GM19397 (cell line): Measurements from ENCODE around the gene DGKD.

Source experiments
- ATAC-seq: cut with Tn5 transposase; IDR thresholded peaks from one replicate; pipeline ENCODE4 v1.9.1; 2021; ENCODE audit warnings: mild to moderate bottlenecking, moderate library complexity; ENCODE audit not compliant: unreplicated experiment

DGKD gene, protein sequence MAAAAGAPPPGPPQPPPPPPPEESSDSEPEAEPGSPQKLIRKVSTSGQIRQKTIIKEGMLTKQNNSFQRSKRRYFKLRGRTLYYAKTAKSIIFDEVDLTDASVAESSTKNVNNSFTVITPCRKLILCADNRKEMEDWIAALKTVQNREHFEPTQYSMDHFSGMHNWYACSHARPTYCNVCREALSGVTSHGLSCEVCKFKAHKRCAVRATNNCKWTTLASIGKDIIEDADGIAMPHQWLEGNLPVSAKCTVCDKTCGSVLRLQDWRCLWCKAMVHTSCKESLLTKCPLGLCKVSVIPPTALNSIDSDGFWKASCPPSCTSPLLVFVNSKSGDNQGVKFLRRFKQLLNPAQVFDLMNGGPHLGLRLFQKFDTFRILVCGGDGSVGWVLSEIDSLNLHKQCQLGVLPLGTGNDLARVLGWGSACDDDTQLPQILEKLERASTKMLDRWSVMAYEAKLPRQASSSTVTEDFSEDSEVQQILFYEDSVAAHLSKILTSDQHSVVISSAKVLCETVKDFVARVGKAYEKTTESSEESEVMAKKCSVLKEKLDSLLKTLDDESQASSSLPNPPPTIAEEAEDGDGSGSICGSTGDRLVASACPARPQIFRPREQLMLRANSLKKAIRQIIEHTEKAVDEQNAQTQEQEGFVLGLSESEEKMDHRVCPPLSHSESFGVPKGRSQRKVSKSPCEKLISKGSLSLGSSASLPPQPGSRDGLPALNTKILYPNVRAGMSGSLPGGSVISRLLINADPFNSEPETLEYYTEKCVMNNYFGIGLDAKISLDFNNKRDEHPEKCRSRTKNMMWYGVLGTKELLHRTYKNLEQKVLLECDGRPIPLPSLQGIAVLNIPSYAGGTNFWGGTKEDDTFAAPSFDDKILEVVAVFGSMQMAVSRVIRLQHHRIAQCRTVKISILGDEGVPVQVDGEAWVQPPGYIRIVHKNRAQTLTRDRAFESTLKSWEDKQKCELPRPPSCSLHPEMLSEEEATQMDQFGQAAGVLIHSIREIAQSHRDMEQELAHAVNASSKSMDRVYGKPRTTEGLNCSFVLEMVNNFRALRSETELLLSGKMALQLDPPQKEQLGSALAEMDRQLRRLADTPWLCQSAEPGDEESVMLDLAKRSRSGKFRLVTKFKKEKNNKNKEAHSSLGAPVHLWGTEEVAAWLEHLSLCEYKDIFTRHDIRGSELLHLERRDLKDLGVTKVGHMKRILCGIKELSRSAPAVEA

DNA sequence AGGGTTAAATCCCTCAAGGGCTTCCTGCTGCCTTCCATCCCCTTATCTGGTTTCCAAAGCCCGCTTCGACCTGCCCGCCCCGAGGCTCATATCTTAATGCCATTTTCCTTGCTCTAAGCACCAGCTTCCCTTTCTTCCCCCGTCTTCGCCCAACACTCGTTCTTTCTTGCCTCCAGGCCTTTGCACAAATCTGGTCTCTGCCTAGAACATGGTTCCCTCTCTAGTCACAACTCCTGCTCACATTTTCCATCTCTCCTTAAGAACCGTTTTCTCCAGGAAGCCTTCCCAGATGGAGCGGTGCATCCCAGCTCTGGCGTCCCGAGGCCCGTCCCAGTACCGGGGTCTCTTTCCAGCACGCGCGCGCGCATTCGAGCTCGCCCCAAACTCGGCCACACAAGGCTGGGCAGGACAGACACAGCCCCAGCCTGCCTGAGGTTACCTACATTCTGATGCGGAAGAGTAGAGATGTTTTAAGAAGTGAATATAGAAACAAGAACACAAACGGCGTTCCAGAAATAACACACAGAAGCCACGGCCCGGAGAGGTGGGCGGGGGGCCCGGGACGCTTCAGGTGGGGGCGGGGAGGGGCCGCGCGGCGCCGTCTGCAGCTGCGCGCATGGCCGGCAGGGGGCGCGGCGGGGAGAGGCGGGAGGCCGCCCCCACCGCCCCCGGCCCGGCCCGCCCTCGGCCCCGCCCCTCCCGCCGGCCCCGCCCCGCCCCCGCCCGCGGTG, at the start of gene DGKD:
Gene DGKD (plus strand): TSS at position 726 of the 731 bp plus-strand sequence. CDS start 25 bp downstream, outside the sequence.
- peak; percentile 48 for ATAC-seq

DNA sequence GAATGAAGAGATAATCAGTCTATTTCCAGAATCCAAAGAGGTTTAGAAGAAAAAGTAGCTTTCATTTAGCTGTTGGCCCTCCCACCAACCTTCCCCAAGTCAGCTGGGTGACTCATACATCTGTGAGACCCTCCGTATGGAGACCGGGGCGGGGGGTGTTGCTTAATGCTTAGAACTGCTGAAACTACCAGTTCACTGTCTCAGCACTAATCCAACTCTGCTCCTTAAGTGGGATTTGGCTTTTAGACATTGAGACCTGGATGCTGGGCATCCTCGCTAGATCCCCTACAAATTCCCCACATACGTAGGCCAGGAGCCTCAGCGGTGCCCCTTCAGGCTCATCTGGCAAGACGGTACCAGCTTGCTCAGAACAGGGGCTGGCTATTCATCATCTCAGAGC, 46.7 kb upstream of the DGKD start, which contains the start of gene SAG:
Gene SAG (plus strand): TSS at position 252 of the 400 bp plus-strand sequence. CDS start 1,374 bp downstream, outside the sequence.
- no peak for ATAC-seq

DNA sequence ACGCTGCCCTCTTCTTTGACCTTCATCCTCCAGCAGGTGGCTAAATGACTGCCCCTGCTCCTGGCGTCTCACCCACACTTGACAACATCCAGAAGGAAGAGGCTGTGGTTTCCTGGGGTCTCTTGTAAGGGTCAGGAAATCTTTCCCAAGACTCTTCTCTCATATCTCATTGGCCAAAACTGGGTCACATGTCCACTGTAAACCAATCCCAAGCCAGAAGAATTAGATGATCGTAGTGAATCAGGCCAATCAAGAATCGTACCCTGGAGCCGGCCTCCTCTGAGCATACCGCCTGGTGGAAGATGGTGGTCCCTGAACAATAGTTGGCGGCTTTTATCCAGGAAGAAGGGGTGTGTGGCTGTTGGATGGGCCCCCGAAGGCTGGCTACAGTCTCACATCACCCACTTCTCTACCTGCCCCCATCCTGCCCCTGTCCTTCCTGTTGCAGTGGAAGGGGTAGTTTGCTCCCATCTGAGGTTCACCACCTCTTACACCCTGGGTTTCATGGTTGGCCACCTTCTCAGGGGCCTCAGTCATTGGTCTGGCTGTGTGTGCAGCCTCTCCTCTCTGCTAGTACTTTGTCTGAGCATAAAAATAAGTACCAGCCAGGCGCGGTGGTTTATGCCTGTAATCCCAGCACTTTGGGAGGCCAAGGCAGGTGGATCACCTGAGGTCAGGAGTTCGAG, 42.9 kb upstream of the DGKD start:
- ATAC-seq: no peak

DNA sequence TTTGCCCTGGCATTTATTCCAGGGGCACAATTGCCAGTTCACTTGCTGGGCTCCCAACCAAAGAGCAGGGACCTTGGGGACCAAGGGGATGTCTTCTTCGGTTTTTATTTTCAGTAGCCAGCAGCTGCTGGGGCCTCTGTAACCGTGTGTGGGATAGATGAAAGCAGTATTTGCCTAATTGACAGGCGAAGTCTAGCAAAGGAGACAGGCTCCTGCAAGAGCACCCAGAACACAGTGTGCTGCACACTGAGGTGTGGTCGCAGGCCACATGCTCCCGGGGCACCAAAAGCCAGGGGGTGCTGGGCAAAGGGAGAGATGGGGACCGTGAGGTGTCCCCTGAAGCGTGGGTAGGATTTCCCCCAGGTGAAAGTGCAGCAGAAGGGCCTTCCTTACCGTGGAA, 41.4 kb upstream of the DGKD start:
- ATAC-seq: no peak

DNA sequence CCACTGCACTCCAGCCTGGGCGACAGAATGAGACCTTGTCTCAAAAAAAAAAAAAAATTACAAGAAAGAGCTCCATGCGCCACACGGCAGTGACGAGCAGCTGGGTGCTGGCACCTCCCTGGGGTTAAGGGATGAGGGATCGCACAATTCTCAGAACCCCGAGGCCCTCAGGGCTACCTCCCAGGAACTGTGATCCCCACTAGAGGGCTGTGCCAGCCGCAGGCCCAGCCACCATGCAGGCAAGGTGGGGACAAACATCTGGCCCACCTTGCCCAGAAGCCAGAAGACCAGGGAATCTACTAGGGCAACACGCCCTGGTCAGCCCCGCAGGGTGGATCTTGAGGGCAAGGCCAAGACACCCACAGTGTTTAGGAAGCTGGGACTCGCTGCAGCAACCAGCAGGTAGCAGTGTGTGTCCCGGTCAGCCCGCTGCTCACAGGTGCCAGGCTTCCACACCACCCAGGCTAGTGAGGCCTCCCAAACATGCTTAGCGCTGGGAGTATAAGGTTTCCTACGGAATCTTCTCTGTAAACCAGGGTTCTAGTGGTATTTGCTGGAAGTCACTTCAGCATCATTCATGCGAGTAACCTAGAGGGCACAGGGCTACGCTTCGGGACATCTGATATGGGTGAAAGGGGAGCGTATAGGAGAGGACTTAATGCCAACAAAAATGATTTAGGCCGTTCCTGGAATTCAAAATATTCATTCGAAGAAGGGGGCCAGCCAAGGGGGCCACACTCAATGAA, 39.9 kb upstream of the DGKD start:
- ATAC-seq: no peak

DNA sequence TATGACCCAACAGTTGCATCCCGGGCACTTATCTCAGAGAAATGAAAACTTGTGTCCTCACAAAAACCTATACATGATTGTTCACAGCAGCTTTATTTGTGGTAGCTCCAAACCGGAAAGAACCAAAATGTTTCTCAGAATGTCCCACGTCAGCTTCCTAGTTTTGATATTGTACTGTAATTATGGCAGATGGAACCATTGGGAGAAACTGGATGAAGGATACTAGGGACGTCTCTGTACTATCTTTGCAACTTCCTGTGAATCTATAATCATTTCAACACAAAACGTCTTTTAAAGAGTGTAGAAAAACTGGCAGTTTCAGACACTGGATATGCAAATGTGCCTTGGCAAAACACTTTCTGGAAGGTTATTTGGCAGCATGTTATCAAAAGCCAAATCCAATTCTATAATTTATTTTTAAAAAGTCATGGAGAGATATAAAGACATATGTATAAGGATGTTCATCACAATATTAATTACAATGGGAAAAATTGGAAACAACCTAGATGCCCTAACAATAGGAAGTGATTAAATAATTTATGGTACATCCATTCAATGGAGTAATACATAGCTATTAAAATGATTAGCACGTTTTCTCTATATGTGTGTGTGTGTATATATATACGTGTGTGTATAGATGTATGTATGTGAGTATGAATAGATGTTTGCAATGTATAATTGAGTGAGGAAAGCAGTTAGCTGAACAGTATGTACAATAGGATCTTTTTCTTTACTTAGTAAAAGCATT, 36.9 kb upstream of the DGKD start:
- no peak for ATAC-seq

DNA sequence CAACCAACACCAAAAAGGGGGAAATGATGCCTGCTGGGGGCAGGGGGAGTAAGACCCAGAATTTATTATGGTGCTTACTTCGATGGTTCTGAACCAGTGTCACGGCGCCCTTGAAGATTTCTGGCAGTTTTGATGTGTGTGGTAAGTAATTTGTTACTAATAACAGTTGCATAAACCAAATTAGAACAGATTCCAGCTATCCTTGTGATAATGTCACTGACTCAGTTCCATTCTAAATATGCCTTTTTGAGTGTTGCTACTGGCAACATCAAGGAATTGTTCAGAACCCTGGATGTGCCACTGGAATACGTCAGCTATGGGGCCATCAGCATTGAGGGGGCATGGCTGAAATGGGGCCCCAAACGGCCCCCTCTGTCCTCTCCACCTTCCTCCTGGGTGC, 35.0 kb upstream of the DGKD start:
- no peak for ATAC-seq

DNA sequence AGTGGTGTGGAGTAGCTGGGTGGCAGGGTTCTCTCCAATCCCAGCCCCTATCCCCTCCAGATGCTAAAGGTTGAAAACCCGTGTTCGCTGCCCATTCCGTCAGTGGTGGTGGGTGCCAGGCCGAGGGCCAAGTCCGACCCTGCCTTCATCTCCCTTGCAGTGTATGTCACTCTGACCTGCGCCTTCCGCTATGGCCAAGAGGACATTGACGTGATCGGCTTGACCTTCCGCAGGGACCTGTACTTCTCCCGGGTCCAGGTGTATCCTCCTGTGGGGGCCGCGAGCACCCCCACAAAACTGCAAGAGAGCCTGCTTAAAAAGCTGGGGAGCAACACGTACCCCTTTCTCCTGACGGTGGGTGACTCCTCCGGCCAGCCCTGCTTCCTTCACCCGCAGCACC, 33.8 kb upstream of the DGKD start:
- ATAC-seq: no peak

DNA sequence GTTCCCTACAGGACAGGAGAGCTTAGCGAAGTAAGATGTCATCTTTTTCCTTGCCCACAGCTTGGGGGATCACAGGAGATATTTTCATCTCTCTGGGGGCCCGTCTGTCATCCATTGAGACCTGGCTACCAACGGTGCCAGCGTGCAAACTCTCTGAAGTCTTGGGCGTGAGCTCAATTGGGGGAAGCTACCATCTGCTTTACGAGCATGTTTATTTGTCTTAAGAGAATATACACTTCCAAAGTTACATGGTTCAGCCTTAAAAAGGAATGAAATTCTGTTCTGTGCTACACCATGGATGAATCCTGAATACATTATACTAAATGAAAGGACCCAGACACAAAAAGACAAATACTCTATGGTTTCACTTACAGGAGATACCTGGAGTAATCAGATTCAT, 33.1 kb upstream of the DGKD start:
- no peak for ATAC-seq

DNA sequence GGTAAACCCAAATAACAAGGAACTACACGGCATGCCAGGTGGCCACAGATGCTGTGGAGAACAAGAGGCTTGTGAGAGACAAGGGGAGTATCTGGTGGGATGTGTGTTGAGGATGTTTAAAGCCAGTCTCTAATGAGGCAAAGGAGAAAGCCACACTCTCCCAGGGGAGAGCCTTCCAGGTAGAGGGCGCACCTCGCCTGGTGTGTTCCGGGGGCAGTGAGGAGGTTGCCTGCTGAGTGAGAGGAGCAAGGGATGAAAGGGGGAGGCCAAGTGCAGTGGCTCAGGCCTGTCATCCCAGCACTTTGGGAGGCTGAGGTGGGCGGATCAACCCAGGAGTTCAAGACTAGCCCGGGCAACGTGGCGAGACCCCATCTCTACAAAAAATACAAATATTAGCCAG, 30.4 kb upstream of the DGKD start:
- ATAC-seq: no peak

DNA sequence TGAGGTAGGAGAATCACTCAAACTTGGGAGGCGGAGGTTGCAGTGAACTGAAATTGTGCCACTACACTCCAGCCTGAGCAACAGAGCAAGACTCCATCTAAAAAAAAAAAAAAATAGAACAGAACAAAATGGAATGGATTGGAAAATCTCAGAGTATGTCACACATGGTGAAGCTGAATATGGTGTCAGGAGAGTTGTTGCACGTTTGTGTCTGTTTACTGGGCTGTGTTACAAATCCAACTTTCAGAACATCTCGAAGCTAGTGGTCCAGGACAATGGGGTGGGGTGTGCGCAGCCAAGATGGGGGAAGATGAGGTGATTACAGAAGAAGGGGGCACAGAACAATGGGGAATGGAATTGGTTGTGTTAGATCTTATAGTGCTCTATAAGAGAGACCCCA, 29.0 kb upstream of the DGKD start:
- no peak for ATAC-seq

DNA sequence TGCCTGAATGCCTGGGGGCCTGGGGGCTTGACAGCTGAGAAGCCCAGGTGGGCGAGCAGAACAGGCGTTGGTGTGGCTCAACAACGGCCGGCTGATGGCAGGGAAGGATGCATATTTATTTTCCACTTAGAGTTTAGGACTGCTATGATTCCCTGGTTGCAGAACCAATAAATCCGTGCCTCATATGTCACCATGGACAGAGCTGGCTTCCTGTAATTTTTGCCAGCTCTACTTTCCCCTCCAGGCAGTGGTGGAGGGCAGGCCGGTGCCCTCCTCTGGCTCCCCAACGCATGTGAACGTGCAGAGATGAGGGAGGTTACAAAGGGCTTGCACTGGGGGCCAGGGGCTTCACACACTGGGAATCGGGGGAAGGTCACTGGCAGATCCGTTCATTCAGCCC, 28.5 kb upstream of the DGKD start:
- no peak for ATAC-seq

DNA sequence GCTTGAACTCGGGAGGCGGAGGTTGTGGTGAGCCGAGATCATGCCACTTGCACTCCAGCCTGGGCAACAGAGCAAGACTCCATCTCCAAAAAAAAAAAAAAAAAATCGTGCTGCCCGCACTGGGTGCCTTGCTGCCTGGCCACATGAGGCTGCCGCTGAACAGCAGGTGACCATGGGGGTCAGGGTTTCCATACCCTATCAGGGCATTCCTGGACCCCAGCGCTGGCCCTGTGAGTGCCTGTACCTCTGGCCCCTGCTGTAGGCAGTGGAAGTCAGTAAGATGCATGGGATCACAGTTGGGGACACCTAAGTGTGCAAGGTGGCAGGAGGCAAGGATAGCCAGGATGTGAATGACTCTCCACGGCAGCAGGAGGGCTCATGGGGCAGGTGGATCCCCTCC, 27.8 kb upstream of the DGKD start:
- ATAC-seq: no peak

DNA sequence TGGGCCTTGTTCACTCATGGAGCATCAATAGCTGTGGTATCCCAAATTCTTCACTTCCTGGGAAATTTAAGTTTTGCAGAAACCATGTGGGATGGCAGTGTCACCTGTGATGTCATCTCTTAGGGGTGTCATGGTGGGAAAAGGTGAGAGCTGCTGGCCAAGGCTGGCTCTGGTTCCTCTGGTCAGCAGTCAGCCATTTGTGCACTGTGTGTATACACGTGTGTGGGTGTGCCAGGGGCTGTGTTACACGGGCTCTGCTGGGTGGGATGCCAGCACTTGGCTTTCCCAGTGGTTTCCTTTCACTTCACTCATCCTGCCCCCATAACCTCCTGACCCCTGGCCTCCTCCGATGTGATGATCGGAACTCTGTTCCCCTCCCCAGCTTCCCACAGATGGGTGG, 25.4 kb upstream of the DGKD start:
- ATAC-seq: no peak

DNA sequence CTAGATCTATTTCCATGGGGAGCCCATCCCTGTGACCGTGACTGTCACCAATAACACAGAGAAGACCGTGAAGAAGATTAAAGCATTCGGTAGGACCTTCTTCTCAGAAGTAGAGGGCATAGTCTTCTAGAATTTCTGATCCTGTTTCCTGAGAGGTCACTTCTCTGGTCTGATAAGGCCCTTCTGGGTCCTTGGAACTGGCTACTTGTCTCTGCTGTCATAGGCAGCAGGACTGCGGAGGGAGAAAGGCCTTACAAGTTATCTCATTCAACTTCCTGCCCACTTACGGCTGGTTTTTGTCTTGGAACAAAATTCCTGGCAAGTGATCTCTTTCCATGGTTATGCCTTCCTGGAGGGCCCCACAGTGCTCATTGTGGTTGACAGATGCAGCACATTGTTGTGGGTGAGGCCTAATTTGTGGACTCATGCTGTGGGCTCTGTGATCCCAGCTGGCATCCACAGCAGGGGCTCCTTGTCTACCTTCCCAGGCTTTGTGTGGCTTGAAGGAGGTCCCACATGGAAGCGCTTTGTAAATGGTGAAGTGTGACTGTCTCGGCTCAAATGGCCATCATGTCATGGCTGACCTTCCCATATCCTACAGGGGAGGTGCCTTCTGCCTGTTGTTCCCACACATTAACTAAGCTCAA, 24.7 kb upstream of the DGKD start:
- ATAC-seq: no peak

DNA sequence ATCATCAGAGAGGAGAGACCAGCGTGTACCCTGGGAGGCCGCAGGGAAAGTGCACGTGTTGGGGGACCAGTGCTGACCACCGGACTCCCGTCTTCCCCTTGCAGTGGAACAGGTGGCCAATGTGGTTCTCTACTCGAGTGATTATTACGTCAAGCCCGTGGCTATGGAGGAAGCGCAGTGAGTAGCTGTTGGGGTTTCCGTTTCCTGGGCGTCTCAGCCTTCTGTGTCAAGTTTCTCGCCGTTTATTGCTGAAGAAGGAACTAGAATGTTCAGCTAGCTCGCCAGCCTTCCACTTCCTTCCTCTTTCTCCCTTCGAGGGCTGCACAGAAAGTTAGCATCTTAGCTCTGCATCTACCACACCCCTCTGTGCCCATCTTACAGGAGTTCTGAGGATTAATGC, 22.8 kb upstream of the DGKD start:
- peak; percentile 81 for ATAC-seq

DNA sequence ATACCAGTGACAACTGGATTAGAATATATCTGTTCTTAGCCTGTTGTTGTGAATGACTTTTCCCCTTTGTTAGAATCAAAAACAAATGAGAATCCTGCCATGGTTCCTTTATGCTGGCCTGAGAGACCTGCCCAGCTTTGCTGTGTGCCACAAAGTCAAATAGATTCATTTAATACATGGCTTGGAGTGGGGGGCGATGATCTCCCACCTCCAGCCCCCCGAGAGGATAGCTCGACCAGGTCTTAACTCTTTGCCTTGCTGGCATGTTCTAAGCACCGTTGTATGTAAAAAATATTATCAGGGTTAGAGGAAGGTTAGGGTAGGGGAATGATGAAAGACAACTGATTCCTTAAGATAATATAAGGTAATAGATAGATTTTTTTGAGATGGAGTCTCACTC, 22.2 kb upstream of the DGKD start:
- ATAC-seq: no peak

DNA sequence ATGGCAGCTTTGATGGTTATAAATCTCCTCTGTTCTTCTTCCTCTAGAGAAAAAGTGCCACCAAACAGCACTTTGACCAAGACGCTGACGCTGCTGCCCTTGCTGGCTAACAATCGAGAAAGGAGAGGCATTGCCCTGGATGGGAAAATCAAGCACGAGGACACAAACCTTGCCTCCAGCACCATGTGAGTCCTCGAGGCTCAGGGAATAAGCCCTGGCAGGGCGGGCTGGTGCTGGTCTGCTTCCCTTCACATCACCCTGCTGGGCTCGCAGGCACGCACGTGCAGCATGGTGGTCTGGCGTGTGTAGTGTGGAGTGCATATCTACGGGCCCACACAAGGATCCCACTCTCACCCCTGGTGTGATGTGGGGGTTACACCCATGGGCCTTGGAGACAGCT, 19.4 kb upstream of the DGKD start:
- no peak for ATAC-seq
